Chondrocyte (in vitro differentiated cells): ENCODE results near the gene ABTB1. TPM values are rescaled to one million over a fixed set of nuclear protein-coding genes. Genes with fewer than 3 reads are reported as not detected.

Source experiments
- DNase-seq: peaks from one replicate; pipeline ENCODE4 v3.0.0; 2021; ENCODE audit warnings: mixed read lengths, low spot score
- H3K27ac Mint-ChIP-seq: one replicate; pipeline ENCODE4 v1.8.0; 2021; ENCODE audit warnings: mild to moderate bottlenecking, moderate library complexity, mixed read lengths; ENCODE audit not compliant: unreplicated experiment
- H3K27me3 Mint-ChIP-seq: 2 replicates; pipeline ENCODE4 v1.8.0; 2021; ENCODE audit warnings: low read depth, mixed read lengths
- H3K36me3 Mint-ChIP-seq: 2 replicates; pipeline ENCODE4 v1.8.0; 2021; ENCODE audit warnings: low read depth, mixed read lengths
- H3K4me1 Mint-ChIP-seq: 2 replicates; pipeline ENCODE4 v1.8.0; 2021; ENCODE audit warnings: low read depth, mild to moderate bottlenecking, mixed read lengths
- H3K4me3 Mint-ChIP-seq: one replicate; pipeline ENCODE4 v1.8.0; 2021; ENCODE audit warnings: mild to moderate bottlenecking, moderate library complexity, mixed read lengths; ENCODE audit not compliant: unreplicated experiment
- H3K9me3 Mint-ChIP-seq: 2 replicates; pipeline ENCODE4 v1.8.0; 2021; ENCODE audit warnings: low read depth, mixed read lengths
- total RNA-seq: library from RNA; stranded (reverse); gene quantifications from 3 replicates; pipeline ENCODE4 v1.2.1, GENCODE V29; 2021
- TF ChIP-seq, protein P1 (sequence below): fragments of 200-600 bp; sonication (generic); IDR thresholded peaks from 2 replicates; pipeline ENCODE4 v1.5.0; 2021; ENCODE audit warnings: antibody characterized with exemption, mild to moderate bottlenecking, moderate library complexity

Gene ABTB1
- total RNA-seq, 1 donor from 2014 or later: 26.7 TPM

DNA sequence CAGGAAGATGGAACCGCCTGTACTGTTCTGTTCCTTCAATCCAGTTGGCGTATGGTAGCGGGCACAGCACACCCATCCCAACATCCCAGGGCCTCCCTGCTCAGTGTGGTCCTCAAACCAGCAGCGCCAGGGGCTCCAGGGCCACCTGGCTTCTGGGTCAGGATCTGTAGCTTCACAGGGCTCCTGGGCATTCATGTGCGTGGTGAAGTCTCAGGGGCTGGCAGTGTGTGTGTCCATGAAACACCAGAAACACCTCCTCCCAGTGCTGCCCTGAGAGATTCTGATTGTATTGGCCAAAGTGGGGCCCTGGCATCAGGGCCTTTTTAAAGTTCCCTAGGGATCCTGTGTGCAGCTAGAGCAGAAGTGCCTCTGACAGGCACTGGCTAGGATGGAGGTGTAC, 42.1 kb downstream of the ABTB1 start:
- Mint-ChIP-seq H3K4me1 (peaks cover 20% of the 10 kb centered on the region), H3K27me3 (no peaks in the 10 kb centered on the region), H3K27ac (no peak overlapping the region), H3K36me3 (peaks cover 6% of the 10 kb centered on the region), H3K4me3 (no peak overlapping the region), H3K9me3 (no peaks in the 10 kb centered on the region)
- TF ChIP-seq, protein P1, sequence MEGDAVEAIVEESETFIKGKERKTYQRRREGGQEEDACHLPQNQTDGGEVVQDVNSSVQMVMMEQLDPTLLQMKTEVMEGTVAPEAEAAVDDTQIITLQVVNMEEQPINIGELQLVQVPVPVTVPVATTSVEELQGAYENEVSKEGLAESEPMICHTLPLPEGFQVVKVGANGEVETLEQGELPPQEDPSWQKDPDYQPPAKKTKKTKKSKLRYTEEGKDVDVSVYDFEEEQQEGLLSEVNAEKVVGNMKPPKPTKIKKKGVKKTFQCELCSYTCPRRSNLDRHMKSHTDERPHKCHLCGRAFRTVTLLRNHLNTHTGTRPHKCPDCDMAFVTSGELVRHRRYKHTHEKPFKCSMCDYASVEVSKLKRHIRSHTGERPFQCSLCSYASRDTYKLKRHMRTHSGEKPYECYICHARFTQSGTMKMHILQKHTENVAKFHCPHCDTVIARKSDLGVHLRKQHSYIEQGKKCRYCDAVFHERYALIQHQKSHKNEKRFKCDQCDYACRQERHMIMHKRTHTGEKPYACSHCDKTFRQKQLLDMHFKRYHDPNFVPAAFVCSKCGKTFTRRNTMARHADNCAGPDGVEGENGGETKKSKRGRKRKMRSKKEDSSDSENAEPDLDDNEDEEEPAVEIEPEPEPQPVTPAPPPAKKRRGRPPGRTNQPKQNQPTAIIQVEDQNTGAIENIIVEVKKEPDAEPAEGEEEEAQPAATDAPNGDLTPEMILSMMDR: no peak
- no peak for DNase-seq

DNA sequence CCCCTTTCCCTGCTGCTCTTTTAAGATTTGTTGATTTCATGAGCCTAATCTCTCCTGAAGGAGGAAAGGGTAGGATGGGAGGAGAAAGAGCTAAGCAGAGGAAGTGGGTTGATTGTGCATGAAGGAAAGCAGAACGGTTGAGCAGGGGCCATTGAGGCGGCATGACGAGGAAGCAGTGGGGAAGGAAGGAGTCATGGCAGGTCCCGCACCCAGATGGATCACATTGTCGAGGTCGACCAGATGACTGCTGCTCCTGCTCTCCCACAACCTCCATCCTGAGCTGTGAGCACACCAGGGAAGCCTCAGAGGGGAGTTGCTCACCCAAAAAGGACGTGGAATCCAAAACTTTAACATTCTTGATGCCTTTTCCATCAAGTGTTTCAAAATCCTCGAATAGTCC, 42.8 kb downstream of the ABTB1 start:
- H3K27ac Mint-ChIP-seq: no peak overlapping the region
- DNase-seq: no peak
- peaks cover 19% of the 10 kb centered on the region for H3K4me1 Mint-ChIP-seq
- peaks cover 9% of the 10 kb centered on the region for H3K36me3 Mint-ChIP-seq
- H3K4me3 Mint-ChIP-seq: no peak overlapping the region
- TF ChIP-seq, protein P1: no peak
- no peaks in the 10 kb centered on the region for H3K27me3 Mint-ChIP-seq
- H3K9me3 Mint-ChIP-seq: no peaks in the 10 kb centered on the region

- H3K4me3 Mint-ChIP-seq: no peak overlapping the region
- TF ChIP-seq, protein P1: no peak
- no peaks in the 10 kb centered on the region for H3K27me3 Mint-ChIP-seq
- H3K4me1 Mint-ChIP-seq: peaks cover 17% of the 10 kb centered on the region
- no peak for DNase-seq
- H3K9me3 Mint-ChIP-seq: no peaks in the 10 kb centered on the region
- H3K36me3 Mint-ChIP-seq: peaks cover 13% of the 10 kb centered on the region
- no peak overlapping the region for H3K27ac Mint-ChIP-seq
These were observed 43.6 kb downstream of the ABTB1 start for GRCh38 chr3:127716384-127716783.

DNA sequence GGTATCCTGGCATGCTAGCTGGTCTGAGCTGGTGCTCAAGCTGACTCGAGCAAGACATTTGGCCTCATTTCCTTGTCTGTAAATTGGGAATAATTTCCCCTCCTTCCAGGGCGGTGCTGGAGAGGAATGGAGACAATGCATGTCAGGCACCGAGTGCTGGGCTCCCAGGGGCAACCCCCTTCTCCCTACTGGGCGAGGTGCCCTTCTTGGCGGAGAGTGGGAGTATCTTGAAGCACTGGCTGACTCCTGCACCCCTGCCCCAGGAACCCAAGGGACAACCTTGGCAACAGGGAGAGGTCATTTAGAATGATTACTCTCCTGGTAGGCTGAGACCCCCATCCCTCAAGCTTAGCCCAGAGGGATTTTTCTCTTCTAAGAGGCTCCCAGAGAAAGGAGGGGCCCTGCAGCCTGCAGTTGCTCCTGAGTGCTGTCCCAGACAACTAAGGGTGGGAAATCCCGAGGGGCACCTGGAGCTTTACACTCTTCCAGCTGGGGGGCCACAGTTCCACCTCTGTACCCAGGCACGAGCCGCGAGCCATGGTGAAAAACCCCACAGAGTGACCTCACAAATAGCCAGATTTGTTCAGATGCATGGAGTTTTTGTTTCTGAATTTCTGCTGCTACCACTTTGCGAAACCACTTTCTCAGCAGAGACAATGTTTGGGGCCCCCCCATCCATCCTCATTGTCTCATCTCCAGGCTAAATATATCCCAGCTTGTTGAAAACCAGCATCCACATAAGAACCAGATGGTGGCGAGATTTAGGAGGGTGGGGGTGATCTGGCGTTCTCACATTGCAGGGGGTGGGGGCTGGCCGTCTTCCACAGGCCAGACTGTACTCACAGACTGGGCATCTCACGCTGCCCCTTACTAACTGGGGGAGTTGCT, 44.8 kb downstream of the ABTB1 start:
- no peak for DNase-seq
- H3K27ac Mint-ChIP-seq: no peak overlapping the region
- H3K4me1 Mint-ChIP-seq: peaks cover 19% of the 10 kb centered on the region
- TF ChIP-seq, protein P1: no peak
- peaks cover 13% of the 10 kb centered on the region for H3K36me3 Mint-ChIP-seq
- no peaks in the 10 kb centered on the region for H3K9me3 Mint-ChIP-seq
- H3K27me3 Mint-ChIP-seq: no peaks in the 10 kb centered on the region
- H3K4me3 Mint-ChIP-seq: no peak overlapping the region

GRCh38 chr3:127718245-127718915, 45.6 kb downstream of the ABTB1 start:
- Mint-ChIP-seq H3K27me3 (no peaks in the 10 kb centered on the region), H3K36me3 (peaks cover 13% of the 10 kb centered on the region)
- TF ChIP-seq, protein P1: no peak

More at GRCh38 chr3:127718245-127718915, 45.6 kb downstream of the ABTB1 start:
- Mint-ChIP-seq H3K9me3 (no peaks in the 10 kb centered on the region), H3K4me1 (peaks cover 26% of the 10 kb centered on the region), H3K27ac (no peak overlapping the region), H3K4me3 (no peak overlapping the region)
- no peak for DNase-seq
